Measurements from ENCODE around the gene MSMP.

Gene MSMP

DNA sequence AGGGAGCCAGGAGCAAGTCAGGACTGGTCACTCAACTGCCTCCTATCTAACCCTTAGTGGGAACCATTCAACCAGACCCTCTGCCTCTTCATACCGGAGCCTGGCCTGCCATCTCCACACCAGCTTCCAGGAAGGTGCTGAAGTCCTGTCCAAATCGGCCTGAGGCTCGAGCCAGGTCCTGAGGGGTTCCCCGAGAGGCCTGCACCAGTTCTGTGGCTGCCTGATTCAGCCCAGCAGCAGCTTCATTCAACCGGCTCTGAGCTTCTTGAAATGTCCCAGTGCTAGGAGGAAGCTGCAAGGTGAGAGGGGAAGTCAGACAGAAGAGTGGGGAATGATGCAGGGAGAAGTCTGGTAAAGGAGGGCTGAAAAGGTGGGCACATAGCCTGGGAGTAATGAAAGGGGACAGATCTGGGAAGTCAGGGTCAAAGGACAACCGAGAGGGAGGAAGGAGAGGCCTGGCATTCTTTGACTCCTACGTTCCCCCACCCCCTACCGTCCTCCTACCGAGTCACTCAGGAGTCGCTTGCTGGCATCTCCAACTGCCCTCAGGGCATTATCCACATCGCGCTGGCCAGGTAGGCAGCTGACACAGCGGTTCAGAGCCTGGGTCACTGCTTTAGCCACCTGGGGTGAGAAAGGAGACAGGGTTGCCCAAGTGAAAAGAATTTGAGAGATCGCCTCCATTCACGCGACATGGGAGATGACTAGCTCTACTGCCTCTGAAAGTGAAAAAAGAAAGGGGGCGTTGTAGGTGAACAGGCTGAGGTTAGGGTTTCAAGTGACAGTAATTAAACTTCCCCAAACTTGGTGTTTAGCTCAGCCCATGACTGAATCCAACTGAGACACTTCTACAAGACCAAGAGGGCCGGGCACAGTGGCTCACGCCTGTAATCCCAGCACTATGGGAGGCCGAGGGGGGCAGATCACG lies 42.3 kb downstream of the MSMP start:
- DNase-seq = no peak

DNA sequence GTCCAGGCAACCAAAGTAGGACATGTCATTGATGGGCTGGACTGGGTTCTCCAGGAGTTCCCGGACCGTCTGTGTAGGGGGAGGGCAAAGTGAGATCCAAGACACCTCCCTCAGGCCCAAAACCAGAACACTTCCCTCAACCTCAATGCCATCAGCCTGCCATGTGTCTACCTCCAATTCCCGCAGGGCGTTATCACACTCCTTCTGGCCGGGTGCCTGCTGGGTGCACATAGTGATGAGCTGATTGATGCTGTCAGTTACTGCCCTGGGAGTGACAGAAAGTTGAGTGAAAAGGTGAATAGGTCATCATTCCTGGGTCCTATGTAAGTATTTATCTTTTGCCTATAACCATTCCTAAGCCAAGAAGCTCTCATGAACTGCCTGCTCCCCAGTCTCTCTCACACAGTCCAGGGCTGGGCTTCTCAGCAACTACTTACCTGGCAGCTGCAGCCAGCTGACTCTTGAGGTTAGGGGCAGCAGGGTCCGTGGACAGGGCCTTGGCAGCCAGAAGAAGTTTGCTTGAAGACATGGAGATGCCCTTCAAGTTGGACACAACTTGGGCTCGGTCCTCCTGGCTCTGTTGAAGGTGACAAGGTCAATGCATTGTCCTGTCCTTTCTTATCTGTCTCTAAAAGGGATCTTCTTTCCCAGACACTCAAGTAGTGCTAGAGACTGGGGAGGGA lies 43.1 kb downstream of the MSMP start:
- DNase-seq = no peak
- in situ Hi-C loops (cut with MboI; ENCODE audit: low pct_unique_long_range_greater_than_20kb, low sequenced_read_pairs) = no loop called here

More for the DNA sequence above, 42.3 kb downstream of the MSMP start:
- in situ Hi-C loops (cut with MboI; ENCODE audit: low pct_unique_long_range_greater_than_20kb, low sequenced_read_pairs) = no loop called here

DNA sequence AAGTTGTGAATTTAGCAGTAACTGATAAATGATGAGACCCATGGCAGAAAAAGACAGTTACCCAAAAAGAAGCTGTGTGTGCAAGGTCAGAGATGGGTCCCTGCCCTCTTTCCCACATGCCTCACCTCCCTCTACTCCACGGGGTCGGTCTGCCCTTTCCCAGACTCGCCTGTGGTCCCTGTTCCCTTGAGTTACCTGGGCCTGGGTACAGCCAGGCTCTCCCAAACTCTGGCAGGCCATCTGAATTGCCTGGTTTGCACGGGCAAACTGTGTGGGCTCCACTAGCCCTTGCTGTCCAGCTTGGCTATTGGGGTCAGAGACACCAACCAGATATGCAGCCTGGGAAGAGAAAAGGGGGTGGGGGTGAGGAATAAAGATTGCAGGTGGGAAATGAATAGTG lies 45.9 kb downstream of the MSMP start:
- DNase-seq = no peak
- in situ Hi-C loops (cut with MboI; ENCODE audit: low pct_unique_long_range_greater_than_20kb, low sequenced_read_pairs) = no loop called here

DNA sequence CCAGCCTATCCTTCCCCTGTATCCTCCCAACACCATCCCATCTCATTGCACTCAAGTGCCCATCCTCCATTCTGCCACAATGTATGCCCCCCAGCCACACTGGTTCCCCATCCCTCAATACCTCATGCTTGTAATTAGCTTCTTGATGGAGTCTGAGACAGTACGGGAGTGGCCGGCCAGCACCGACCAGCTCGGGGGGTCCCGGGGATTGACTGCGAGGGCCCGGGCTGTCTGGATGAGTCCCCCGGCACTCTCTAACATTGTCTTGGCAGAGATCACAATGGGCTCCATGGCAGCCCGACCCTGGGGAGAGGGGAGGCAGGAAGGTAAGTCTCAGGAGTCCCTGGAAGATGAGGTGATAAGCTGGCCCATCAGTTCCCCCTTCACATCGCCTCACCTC lies 47.1 kb downstream of the MSMP start:
- in situ Hi-C loops (cut with MboI; ENCODE audit: low pct_unique_long_range_greater_than_20kb, low sequenced_read_pairs) = no loop called here
- no peak for DNase-seq

DNA sequence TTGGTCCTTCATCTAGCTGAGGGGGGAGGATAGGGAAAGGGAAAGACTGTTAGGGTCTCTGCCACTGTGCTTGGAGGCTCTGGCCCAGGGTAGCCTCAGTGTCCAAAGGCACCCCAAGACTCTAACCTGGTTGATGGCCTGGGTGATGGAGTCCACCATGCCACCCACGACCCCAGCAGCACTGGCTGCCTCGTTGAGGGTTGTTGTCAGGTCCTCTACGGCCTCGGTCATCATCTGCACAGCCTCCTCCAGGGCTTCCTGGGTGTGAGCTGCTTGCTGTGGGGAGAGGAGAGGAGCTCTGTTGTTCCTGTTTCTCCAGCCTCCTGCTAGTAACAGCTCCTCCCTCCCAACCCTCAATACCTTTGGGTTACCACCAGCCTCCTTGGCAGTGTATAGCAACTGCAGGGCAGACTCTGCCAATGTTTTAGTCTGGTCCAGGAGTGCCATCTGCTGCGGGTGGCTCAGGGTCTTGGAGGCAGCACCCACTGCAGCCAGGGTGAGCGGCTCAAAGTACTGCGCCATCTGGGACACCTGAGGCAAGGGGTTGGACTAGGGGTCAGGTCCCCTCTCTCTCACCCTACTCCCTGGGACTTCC lies 48.1 kb downstream of the MSMP start:
- no peak for DNase-seq
- in situ Hi-C loops (cut with MboI; ENCODE audit: low pct_unique_long_range_greater_than_20kb, low sequenced_read_pairs) = no loop called here

DNA sequence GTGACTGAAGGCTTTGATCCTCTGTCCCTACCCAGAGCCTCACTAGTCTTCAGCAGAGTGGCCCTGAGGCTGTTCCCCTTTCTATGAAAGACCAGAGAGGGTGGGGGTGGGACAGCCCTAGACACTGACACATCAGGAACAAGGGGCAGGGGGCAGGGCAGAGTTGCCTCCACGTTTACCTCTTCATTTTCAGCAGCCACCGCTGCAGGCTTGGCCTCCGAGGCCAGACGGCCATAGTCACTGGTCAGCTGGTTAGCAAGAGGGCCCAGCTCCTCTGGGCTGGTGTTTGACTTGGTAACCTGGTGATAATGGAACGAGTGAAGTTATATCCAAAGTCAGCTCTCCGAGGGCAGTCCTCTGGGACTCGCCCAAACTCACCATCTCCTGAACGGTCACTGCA lies 48.7 kb downstream of the MSMP start:
- no peak for DNase-seq
- in situ Hi-C loops (cut with MboI; ENCODE audit: low pct_unique_long_range_greater_than_20kb, low sequenced_read_pairs) = no loop called here

DNA sequence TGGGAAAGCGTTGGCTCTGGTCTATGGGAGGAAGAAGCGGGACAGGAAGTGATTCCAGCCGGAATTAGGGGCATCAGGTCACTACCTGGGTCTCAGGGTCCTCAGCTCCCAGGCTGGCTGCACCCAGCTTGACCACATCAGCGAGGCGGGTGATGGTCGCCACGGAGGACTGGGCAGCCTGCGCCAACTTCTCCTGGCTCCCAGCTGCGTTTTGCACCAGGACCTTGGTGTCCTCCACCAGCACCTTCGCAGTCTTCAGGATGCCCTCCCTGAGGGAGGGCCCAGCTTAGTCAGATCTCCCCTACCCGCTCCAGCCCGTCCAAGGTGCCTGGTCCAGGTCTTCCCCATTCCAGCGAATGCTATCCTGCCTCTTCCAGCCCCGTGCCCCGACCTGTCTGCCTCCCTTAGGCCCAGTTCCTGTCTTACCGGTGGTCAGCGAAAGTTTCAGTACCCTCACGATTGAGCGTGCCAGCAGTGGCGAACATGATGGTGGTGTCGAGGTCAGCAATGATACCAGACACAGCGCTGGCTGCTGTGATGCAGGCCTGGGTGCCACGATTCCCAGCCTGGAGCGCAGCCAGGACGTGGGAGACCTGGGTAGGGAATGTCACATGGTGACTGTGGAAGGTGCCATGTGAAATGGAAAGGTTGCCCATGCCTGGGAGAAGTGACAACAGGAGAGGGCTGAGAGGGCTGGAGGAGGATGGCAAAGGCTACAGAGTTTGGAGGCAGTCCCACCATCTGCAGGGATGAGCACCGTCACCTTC lies 50.0 kb downstream of the MSMP start:
- DNase-seq = no peak
- in situ Hi-C loops (cut with MboI; ENCODE audit: low pct_unique_long_range_greater_than_20kb, low sequenced_read_pairs) = no loop called here
